ENCODE results near the gene PARG.
"Not testable (repeated sequence)": the region's sequence is repeated elsewhere in the genome, so short reads cannot be mapped to it uniquely, and the experiment has no call there.

The PARG gene

DNA sequence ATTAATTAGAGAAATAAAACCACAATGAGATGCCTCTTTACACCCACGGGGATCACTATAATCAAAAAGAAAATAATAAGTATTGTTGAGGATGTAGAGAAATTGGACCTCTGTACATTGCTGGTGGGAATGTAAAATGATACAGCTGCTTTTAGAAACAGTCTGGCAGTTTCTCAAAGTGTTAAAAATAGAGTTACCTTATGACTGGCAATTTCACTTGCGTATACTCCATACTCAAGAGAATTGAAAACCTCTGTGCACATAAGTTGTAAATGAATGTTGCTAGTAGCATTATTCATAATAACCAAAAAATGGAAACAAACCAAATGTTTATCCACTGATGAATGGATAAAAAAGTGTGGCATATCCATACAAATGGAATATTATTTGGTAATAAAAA lies 6.3 kb upstream of the PARG start:
- H3K4me1 ChIP-seq (ENCODE audit: control insufficient read depth in 1 of 2, insufficient read depth in 2 of 2, low read length in 2 of 2); H3K9ac ChIP-seq (ENCODE audit: low read depth in 1 of 2, low read length in 2 of 2); H3K27ac ChIP-seq (ENCODE audit: low read depth, low read length); H3K9me3 ChIP-seq (ENCODE audit: control insufficient read depth in 1 of 2, low read length in 2 of 2); H3K27me3 ChIP-seq (ENCODE audit: control insufficient read depth in 1 of 2, insufficient read depth in 2 of 2, low read length in 2 of 2); H3K36me3 ChIP-seq (ENCODE audit: control insufficient read depth in 1 of 2, insufficient read depth in 2 of 2, low read length in 2 of 2); H3K4me3 ChIP-seq (ENCODE audit: low read depth in 1 of 2, low read length in 2 of 2): not testable (repeated sequence)

DNA sequence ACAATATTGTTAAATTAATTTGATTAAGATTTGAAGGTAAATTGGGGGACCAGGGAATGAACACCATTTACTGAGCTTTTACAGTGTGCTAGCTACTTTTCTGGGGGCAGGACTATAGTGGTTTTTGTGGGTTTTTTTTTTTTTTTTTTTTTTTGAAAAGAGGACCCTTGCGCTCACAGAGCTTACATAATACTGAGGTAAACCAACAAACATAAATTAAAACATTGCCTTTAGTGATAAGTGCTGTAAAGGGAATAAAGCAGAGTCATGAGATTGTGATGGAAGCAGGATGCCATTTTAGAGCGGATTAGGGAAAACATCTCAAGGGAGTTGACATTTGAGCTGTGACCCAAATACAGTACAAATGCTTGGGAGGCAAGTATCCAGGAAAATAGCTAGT lies 1.8 kb upstream of the PARG start:
- not testable (repeated sequence) for H3K9me3 ChIP-seq (ENCODE audit: control insufficient read depth in 1 of 2, low read length in 2 of 2); H3K9ac ChIP-seq (ENCODE audit: low read depth in 1 of 2, low read length in 2 of 2); H3K27me3 ChIP-seq (ENCODE audit: control insufficient read depth in 1 of 2, insufficient read depth in 2 of 2, low read length in 2 of 2); H3K27ac ChIP-seq (ENCODE audit: low read depth, low read length); H3K36me3 ChIP-seq (ENCODE audit: control insufficient read depth in 1 of 2, insufficient read depth in 2 of 2, low read length in 2 of 2); H3K4me3 ChIP-seq (ENCODE audit: low read depth in 1 of 2, low read length in 2 of 2); H3K4me1 ChIP-seq (ENCODE audit: control insufficient read depth in 1 of 2, insufficient read depth in 2 of 2, low read length in 2 of 2)

DNA sequence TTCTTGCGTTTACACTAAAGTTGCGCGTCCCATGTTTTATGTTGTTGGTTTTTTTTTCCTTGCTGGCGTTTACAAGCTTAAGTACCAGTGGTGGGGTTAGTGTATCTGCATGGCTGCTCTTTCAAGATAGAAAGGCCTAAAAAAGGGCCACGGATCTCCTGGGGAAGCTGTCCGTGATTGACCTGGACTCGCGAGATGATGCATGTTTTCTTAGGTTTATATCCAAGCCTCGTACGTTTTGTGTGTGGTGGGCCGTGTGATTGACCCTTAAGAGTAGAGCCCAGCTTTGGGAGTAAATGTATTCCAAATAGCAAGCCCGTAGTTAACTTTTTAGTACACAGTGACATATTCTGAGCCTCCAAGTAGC lies 495 bp upstream of the PARG start:
- H3K4me1 ChIP-seq (ENCODE audit: control insufficient read depth in 1 of 2, insufficient read depth in 2 of 2, low read length in 2 of 2) = not testable (repeated sequence)
- H3K9ac ChIP-seq (ENCODE audit: low read depth in 1 of 2, low read length in 2 of 2) = peak overlapping the region; percentile 55 to 70

GRCh38 chr10:49931959-49932728 lies 9.7 kb downstream of the PARG start:
- not testable (repeated sequence) for H3K9me3 ChIP-seq (ENCODE audit: control insufficient read depth in 1 of 2, low read length in 2 of 2); H3K36me3 ChIP-seq (ENCODE audit: control insufficient read depth in 1 of 2, insufficient read depth in 2 of 2, low read length in 2 of 2); H3K4me3 ChIP-seq (ENCODE audit: low read depth in 1 of 2, low read length in 2 of 2); H3K27me3 ChIP-seq (ENCODE audit: control insufficient read depth in 1 of 2, insufficient read depth in 2 of 2, low read length in 2 of 2); H3K27ac ChIP-seq (ENCODE audit: low read depth, low read length); H3K4me1 ChIP-seq (ENCODE audit: control insufficient read depth in 1 of 2, insufficient read depth in 2 of 2, low read length in 2 of 2); H3K9ac ChIP-seq (ENCODE audit: low read depth in 1 of 2, low read length in 2 of 2)

More for the DNA sequence above, 495 bp upstream of the PARG start:
- not testable (repeated sequence) for H3K36me3 ChIP-seq (ENCODE audit: control insufficient read depth in 1 of 2, insufficient read depth in 2 of 2, low read length in 2 of 2); H3K27me3 ChIP-seq (ENCODE audit: control insufficient read depth in 1 of 2, insufficient read depth in 2 of 2, low read length in 2 of 2); H3K27ac ChIP-seq (ENCODE audit: low read depth, low read length); H3K9me3 ChIP-seq (ENCODE audit: control insufficient read depth in 1 of 2, low read length in 2 of 2)
- H3K4me3 ChIP-seq (ENCODE audit: low read depth in 1 of 2, low read length in 2 of 2) = peak overlapping the region; percentile 86 to 88

- not testable (repeated sequence) for H3K36me3 ChIP-seq (ENCODE audit: control insufficient read depth in 1 of 2, insufficient read depth in 2 of 2, low read length in 2 of 2); H3K9ac ChIP-seq (ENCODE audit: low read depth in 1 of 2, low read length in 2 of 2); H3K4me1 ChIP-seq (ENCODE audit: control insufficient read depth in 1 of 2, insufficient read depth in 2 of 2, low read length in 2 of 2); H3K27ac ChIP-seq (ENCODE audit: low read depth, low read length); H3K4me3 ChIP-seq (ENCODE audit: low read depth in 1 of 2, low read length in 2 of 2); H3K27me3 ChIP-seq (ENCODE audit: control insufficient read depth in 1 of 2, insufficient read depth in 2 of 2, low read length in 2 of 2); H3K9me3 ChIP-seq (ENCODE audit: control insufficient read depth in 1 of 2, low read length in 2 of 2)
Measured at GRCh38 chr10:49931276-49931675, 10.6 kb downstream of the PARG start.

- H3K4me1 ChIP-seq (ENCODE audit: control insufficient read depth in 1 of 2, insufficient read depth in 2 of 2, low read length in 2 of 2); H3K4me3 ChIP-seq (ENCODE audit: low read depth in 1 of 2, low read length in 2 of 2); H3K27me3 ChIP-seq (ENCODE audit: control insufficient read depth in 1 of 2, insufficient read depth in 2 of 2, low read length in 2 of 2); H3K9ac ChIP-seq (ENCODE audit: low read depth in 1 of 2, low read length in 2 of 2); H3K27ac ChIP-seq (ENCODE audit: low read depth, low read length); H3K9me3 ChIP-seq (ENCODE audit: control insufficient read depth in 1 of 2, low read length in 2 of 2); H3K36me3 ChIP-seq (ENCODE audit: control insufficient read depth in 1 of 2, insufficient read depth in 2 of 2, low read length in 2 of 2): not testable (repeated sequence)
Measured at GRCh38 chr10:49923572-49923971, 18.3 kb downstream of the PARG start.

DNA sequence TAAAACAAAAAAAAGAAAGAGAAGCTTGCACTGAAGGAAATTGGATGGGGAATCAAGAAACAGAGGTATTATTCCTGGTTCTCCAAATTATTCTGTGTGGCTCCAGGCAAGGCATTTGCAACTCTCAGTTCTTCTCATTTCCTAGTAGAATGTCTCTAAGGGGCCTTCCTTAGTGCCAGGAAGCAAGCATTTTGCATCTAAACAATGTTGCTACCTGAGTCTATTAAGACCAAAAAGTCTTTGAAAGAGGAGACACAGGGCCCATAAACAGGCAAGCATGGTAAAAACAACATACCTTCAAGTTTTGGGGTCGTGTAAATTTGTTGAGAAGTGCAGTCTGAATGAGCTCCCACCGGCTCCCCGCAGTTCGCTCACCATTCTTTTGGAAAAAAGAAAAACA lies 19.8 kb downstream of the PARG start:
- H3K4me1 ChIP-seq (ENCODE audit: control insufficient read depth in 1 of 2, insufficient read depth in 2 of 2, low read length in 2 of 2); H3K36me3 ChIP-seq (ENCODE audit: control insufficient read depth in 1 of 2, insufficient read depth in 2 of 2, low read length in 2 of 2); H3K9ac ChIP-seq (ENCODE audit: low read depth in 1 of 2, low read length in 2 of 2): not testable (repeated sequence)

DNA sequence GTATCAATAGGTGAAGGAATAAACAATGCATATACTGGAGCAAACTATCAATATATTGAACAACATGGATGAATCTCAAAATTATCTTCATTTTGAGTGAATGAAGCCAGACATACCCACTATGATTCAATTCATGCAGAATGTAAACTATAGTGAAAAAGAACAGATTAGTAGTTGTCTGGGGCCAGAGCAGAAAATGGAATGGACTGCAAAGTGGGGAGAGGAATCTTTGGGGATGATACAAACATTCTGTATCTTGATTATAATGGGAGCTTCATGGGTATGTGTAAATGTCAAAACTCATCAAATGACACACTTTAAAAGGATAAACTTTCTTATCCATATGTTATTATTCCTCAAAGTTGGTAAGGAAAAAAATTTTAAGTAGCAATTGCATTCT lies 23.9 kb downstream of the PARG start:
- H3K27ac ChIP-seq (ENCODE audit: low read depth, low read length); H3K36me3 ChIP-seq (ENCODE audit: control insufficient read depth in 1 of 2, insufficient read depth in 2 of 2, low read length in 2 of 2); H3K4me1 ChIP-seq (ENCODE audit: control insufficient read depth in 1 of 2, insufficient read depth in 2 of 2, low read length in 2 of 2); H3K4me3 ChIP-seq (ENCODE audit: low read depth in 1 of 2, low read length in 2 of 2); H3K9me3 ChIP-seq (ENCODE audit: control insufficient read depth in 1 of 2, low read length in 2 of 2); H3K27me3 ChIP-seq (ENCODE audit: control insufficient read depth in 1 of 2, insufficient read depth in 2 of 2, low read length in 2 of 2); H3K9ac ChIP-seq (ENCODE audit: low read depth in 1 of 2, low read length in 2 of 2): not testable (repeated sequence)

More for the DNA sequence above, 19.8 kb downstream of the PARG start:
- not testable (repeated sequence) for H3K4me3 ChIP-seq (ENCODE audit: low read depth in 1 of 2, low read length in 2 of 2); H3K27ac ChIP-seq (ENCODE audit: low read depth, low read length); H3K9me3 ChIP-seq (ENCODE audit: control insufficient read depth in 1 of 2, low read length in 2 of 2); H3K27me3 ChIP-seq (ENCODE audit: control insufficient read depth in 1 of 2, insufficient read depth in 2 of 2, low read length in 2 of 2)

DNA sequence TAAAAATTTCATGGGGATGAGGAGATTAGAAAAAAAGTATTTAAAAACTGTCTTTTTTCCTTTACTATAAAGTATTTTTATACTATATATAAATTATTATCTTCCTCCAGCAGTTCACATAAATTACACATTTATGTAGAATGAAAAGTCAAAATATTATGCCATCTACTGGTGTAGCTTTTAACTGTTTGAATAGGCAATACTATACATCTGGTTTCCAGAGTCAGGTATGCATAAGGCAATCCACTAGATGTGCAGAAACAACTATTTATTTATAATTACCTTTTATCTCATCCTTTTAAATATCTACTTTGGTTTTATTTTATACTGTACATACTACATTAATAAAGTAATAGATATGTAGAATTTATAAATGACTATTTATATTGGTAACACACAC lies 25.4 kb downstream of the PARG start:
- H3K9me3 ChIP-seq (ENCODE audit: control insufficient read depth in 1 of 2, low read length in 2 of 2); H3K27me3 ChIP-seq (ENCODE audit: control insufficient read depth in 1 of 2, insufficient read depth in 2 of 2, low read length in 2 of 2); H3K4me3 ChIP-seq (ENCODE audit: low read depth in 1 of 2, low read length in 2 of 2); H3K27ac ChIP-seq (ENCODE audit: low read depth, low read length); H3K9ac ChIP-seq (ENCODE audit: low read depth in 1 of 2, low read length in 2 of 2); H3K36me3 ChIP-seq (ENCODE audit: control insufficient read depth in 1 of 2, insufficient read depth in 2 of 2, low read length in 2 of 2); H3K4me1 ChIP-seq (ENCODE audit: control insufficient read depth in 1 of 2, insufficient read depth in 2 of 2, low read length in 2 of 2): not testable (repeated sequence)

DNA sequence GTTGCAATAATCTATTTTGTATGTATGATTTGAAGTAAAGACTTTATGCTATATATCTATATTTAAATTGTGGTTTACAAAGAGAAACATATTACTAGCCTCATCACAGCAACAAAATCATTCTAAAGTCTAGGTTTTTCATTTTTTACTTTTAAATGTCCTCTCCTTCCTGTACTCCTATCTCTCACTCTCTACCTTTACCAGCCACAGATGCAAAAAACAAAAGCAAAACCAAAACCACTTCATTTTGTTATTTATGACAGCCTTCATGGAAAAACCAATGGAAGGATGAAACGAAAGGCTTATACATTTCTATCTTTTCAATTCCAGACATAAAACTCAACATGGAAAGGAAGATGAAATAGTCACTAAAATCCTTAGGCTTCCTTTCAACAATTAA lies 31.5 kb downstream of the PARG start:
- H3K9me3 ChIP-seq (ENCODE audit: control insufficient read depth in 1 of 2, low read length in 2 of 2); H3K9ac ChIP-seq (ENCODE audit: low read depth in 1 of 2, low read length in 2 of 2); H3K27ac ChIP-seq (ENCODE audit: low read depth, low read length); H3K4me3 ChIP-seq (ENCODE audit: low read depth in 1 of 2, low read length in 2 of 2); H3K4me1 ChIP-seq (ENCODE audit: control insufficient read depth in 1 of 2, insufficient read depth in 2 of 2, low read length in 2 of 2); H3K36me3 ChIP-seq (ENCODE audit: control insufficient read depth in 1 of 2, insufficient read depth in 2 of 2, low read length in 2 of 2); H3K27me3 ChIP-seq (ENCODE audit: control insufficient read depth in 1 of 2, insufficient read depth in 2 of 2, low read length in 2 of 2): not testable (repeated sequence)

Measured in duodenal mucosa (tissue), 2 donors.